ENCODE data around the gene SCRN2.
A peak's percentile ranks its signal among the peaks of the same experiment; 100 is the strongest.

Gene SCRN2

GRCh38 chr17:47872019-47872650 is 31.1 kb upstream of the SCRN2 start:
- no peak for DNase-seq (ENCODE audit: low spot score)

GRCh38 chr17:47871048-47871447 is 30.0 kb upstream of the SCRN2 start:
- no peak for DNase-seq (ENCODE audit: low spot score)

- DNase-seq (ENCODE audit: low spot score), result no peak
These were observed 29.0 kb upstream of the SCRN2 start for GRCh38 chr17:47870056-47870455.

GRCh38 chr17:47869114-47869513 is 28.0 kb upstream of the SCRN2 start:
- DNase-seq (ENCODE audit: low spot score), result no peak

GRCh38 chr17:47867813-47868533 is 26.9 kb upstream of the SCRN2 start:
- no peak for DNase-seq (ENCODE audit: low spot score)

- no peak for DNase-seq (ENCODE audit: low spot score)
These were observed 25.9 kb upstream of the SCRN2 start for GRCh38 chr17:47866941-47867340.

- peak; percentile 48 for DNase-seq (ENCODE audit: low spot score)
These were observed 23.7 kb upstream of the SCRN2 start for GRCh38 chr17:47864791-47865216.

- no peak for DNase-seq (ENCODE audit: low spot score)
These were observed 21.8 kb upstream of the SCRN2 start for GRCh38 chr17:47862621-47863440.

- DNase-seq (ENCODE audit: low spot score), result no peak
These were observed 19.3 kb upstream of the SCRN2 start for GRCh38 chr17:47860386-47860785.

GRCh38 chr17:47857551-47858455 is 16.7 kb upstream of the SCRN2 start:
- DNase-seq (ENCODE audit: low spot score), result no peak

GRCh38 chr17:47856830-47857229 is 15.8 kb upstream of the SCRN2 start:
- DNase-seq (ENCODE audit: low spot score), result no peak

GRCh38 chr17:47855737-47856136 is 14.7 kb upstream of the SCRN2 start:
- DNase-seq (ENCODE audit: low spot score), result no peak

GRCh38 chr17:47853616-47854015 is 12.5 kb upstream of the SCRN2 start:
- DNase-seq (ENCODE audit: low spot score), result no peak

GRCh38 chr17:47852113-47852949 is 11.3 kb upstream of the SCRN2 start:
- no peak for DNase-seq (ENCODE audit: low spot score)

- DNase-seq (ENCODE audit: low spot score), result no peak
These were observed 10.7 kb upstream of the SCRN2 start for GRCh38 chr17:47851764-47852112.

- DNase-seq (ENCODE audit: low spot score), result peak; percentile 40
These were observed 9.9 kb upstream of the SCRN2 start, which contains the start of gene SP6 for GRCh38 chr17:47850692-47851573. Gene SP6 (minus strand): TSS chr17:47851163. CDS start chr17:47848429, 2,734 bp downstream.

GRCh38 chr17:47850373-47850691 is 9.3 kb upstream of the SCRN2 start:
- DNase-seq (ENCODE audit: low spot score), result no peak

GRCh38 chr17:47848198-47848513 is 7.1 kb upstream of the SCRN2 start:
- no peak for DNase-seq (ENCODE audit: low spot score)

- DNase-seq (ENCODE audit: low spot score), result no peak
These were observed 6.5 kb upstream of the SCRN2 start for GRCh38 chr17:47847341-47848197.
